Left lung (tissue), 10 donors: Measurements from ENCODE around the gene SCD. TPM values are rescaled to one million over a fixed set of nuclear protein-coding genes. Genes with fewer than 3 reads are reported as not detected.

Experiments
- ATAC-seq: fragments of 200-7000 bp; cut with Tn5 transposase; one replicate; pipeline ENCODE4 v1.9.1; 2020; ENCODE audit warnings: moderate library complexity
- DNase-seq, 4 donors: peaks; one replicate each; pipeline ENCODE4 v3.0.0-alpha.2; 2013 to 2020
- H3K27ac ChIP-seq, 2 donors: fragments of 200-600 bp; sonication (generic) in 1 of 2; one replicate each; pipeline versions ENCODE4 v1.5.0 to v1.8.0; 2020 to 2021
- H3K27me3 ChIP-seq, 2 donors: fragments of 200-600 bp; sonication (generic) in 1 of 2; one replicate each; pipeline versions ENCODE4 v1.5.0 to v1.8.0; 2020 to 2021
- H3K36me3 ChIP-seq, 2 donors: fragments of 200-600 bp; sonication (generic) in 1 of 2; one replicate each; pipeline versions ENCODE4 v1.5.0 to v1.8.0; 2020 to 2021
- H3K4me1 ChIP-seq, 2 donors: fragments of 200-600 bp; one replicate each; pipeline ENCODE4 v1.8.0; 2021
- H3K4me3 ChIP-seq, 2 donors: fragments of 200-600 bp; sonication (generic) in 1 of 2; one replicate each; pipeline versions ENCODE4 v1.5.0 to v1.8.0; 2020 to 2021; ENCODE audit warnings: mild to moderate bottlenecking in 1 of 2
- H3K9me3 ChIP-seq, 2 donors: fragments of 200-600 bp; sonication (generic) in 1 of 2; one replicate each; pipeline versions ENCODE4 v1.5.0 to v1.8.0; 2020 to 2021
- CTCF ChIP-seq, 2 donors: fragments of 200-600 bp; sonication (generic) in 1 of 2; IDR thresholded peaks; one replicate each; pipeline versions ENCODE4 v1.5.0 to v1.8.0; 2021; ENCODE audit warnings: antibody characterized with exemption in 2 of 2
- intact Hi-C, 2 donors: fragments of 100-400 bp; cut with DNase I; formaldehyde crosslinking; loops; one replicate each; pipeline versions ENCODE4 v1.11.2 to v1.14.2; 2022
- polyA plus RNA-seq, 6 donors: library from polyadenylated mRNA; unstranded; fragments of 120-200 nt; gene quantifications; one replicate each; pipeline ENCODE4 v1.2.1, GENCODE V29; 2013; ENCODE audit not compliant: insufficient read length in 6 of 6
- total RNA-seq, 2 donors: library from RNA; stranded (reverse); fragmentation: NEBNext Ultra II Directional; extraction: Animal tissue kit (Norgen Biotek cat#: 25700); gene quantifications; one replicate each; pipeline ENCODE4 v1.2.1, GENCODE V29; 2021
- donor health status: DM: no; HTN: yes; CAD: no.
- donor health status: DM: no; HTN: no; CAD: no.

The SCD gene
- total and polyA plus RNA-seq, 8 donors, result 17.3 to 529 (median 30.2) TPM

GRCh38 chr10:100357059-100357858 lies 10.2 kb downstream of the SCD start:
- DNase-seq (no peak), ATAC-seq (no peak)
- H3K4me3 ChIP-seq, result no peak overlapping the region
- no peaks in the 10 kb centered on the region for H3K9me3 ChIP-seq
- peaks cover 0 to 96% of the 10 kb centered on the region in 2 donors for H3K36me3 ChIP-seq
- H3K27me3 ChIP-seq, result no peaks in the 10 kb centered on the region
- TF ChIP-seq CTCF (IDR thresholded peaks at IDR 0.05), result no peak
- H3K4me1 ChIP-seq, result peaks cover 0 to 16% of the 10 kb centered on the region in 2 donors
- intact Hi-C loops, result no loop called here
- no peak overlapping the region for H3K27ac ChIP-seq

GRCh38 chr10:100359030-100359432 lies 12.0 kb downstream of the SCD start:
- ATAC-seq, result no peak
- H3K27ac ChIP-seq, result no peak overlapping the region

GRCh38 chr10:100359529-100360150 lies 12.6 kb downstream of the SCD start:
- no peak overlapping the region for H3K27ac ChIP-seq
- intact Hi-C loops, result no loop called here
- ATAC-seq, result no peak
- peaks cover 0 to 90% of the 10 kb centered on the region in 2 donors for H3K36me3 ChIP-seq
- H3K4me1 ChIP-seq, result peaks cover 0 to 18% of the 10 kb centered on the region in 2 donors
- DNase-seq, result no peak
- H3K27me3 ChIP-seq, result no peaks in the 10 kb centered on the region
- H3K4me3 ChIP-seq, result no peak overlapping the region
- H3K9me3 ChIP-seq, result no peaks in the 10 kb centered on the region
- no peak for TF ChIP-seq CTCF (IDR thresholded peaks at IDR 0.05)

More at GRCh38 chr10:100359030-100359432, 12.0 kb downstream of the SCD start:
- no peak for DNase-seq
- intact Hi-C loops, result no loop called here
- no peak for TF ChIP-seq CTCF (IDR thresholded peaks at IDR 0.05)
- peaks cover 0 to 15% of the 10 kb centered on the region in 2 donors for H3K4me1 ChIP-seq
- H3K9me3 ChIP-seq, result no peaks in the 10 kb centered on the region
- no peaks in the 10 kb centered on the region for H3K27me3 ChIP-seq
- H3K36me3 ChIP-seq, result peaks cover 0 to 95% of the 10 kb centered on the region in 2 donors
- no peak overlapping the region for H3K4me3 ChIP-seq

- TF ChIP-seq CTCF (IDR thresholded peaks at IDR 0.05), result no peak
- no peak for DNase-seq
- peaks cover 0 to 20% of the 10 kb centered on the region in 2 donors for H3K4me1 ChIP-seq
- intact Hi-C loops, result no loop called here
- no peaks in the 10 kb centered on the region for H3K9me3 ChIP-seq
- no peaks in the 10 kb centered on the region for H3K27me3 ChIP-seq
- H3K36me3 ChIP-seq, result peaks cover 0 to 84% of the 10 kb centered on the region in 2 donors
- no peak for ATAC-seq
- H3K27ac ChIP-seq, result no peak overlapping the region
- H3K4me3 ChIP-seq, result no peak overlapping the region
Measured at GRCh38 chr10:100360234-100360633, 13.2 kb downstream of the SCD start.
